ENCODE data around the gene MRPL9. TPM values are rescaled to one million over a fixed set of nuclear protein-coding genes. Genes with fewer than 3 reads are reported as not detected.

The MRPL9 gene
- total and polyA plus RNA-seq, 10 of the 15 experiments (the other 5 are each of a cell fraction or from before 2014, with no cell fraction given) = 35.7 to 161 (median 110) TPM

DNA sequence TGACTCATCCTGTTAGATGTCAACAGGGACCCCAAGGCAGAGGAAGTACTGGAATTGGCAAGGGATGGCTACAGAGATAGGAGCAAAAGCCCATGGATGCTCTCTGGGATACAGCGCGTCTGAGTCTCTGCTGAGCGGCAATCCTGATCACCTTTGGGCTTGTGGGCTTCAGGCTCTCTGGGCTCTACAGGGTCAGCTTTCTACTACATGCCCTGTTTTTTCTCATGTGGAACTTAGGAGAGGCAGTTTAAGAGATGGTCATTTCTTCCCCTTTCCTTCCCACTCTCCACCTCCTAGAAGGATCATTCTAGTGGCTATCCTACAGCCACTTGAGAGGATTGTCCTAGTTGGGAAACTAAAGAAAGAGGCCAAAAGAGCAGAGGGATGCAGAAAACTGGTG, 40.6 kb upstream of the MRPL9 start:
- SMC1A ChIA-PET (ENCODE audit: uncharacterized antibody, unreplicated experiment) = no interaction called here
- no peaks in the 10 kb centered on the region for H3K79me2 ChIP-seq (ENCODE audit: control insufficient read depth, insufficient read depth, low read length)
- H3K4me2 ChIP-seq (ENCODE audit: control insufficient read depth, insufficient read depth) = no peak overlapping the region
- BruUV-seq (replicated peaks) = no TSS peak
- ATAC-seq (no peak), FAIRE-seq (no peak), DNase-seq (ENCODE audit: low read depth, low spot score) (no peak)
- WGBS (ENCODE audit: insufficient coverage, insufficient replicate concordance, low lambda C conversion rate, missing lambda C conversion rate) = 92% methylated on average over 3 of the region's 3 CpGs
- no peak for TF ChIP-seq JUNB (IDR thresholded peaks at IDR 0.05)
- TF ChIP-seq NFIC (IDR thresholded peaks at IDR 0.05; ENCODE audit: low read depth, low read length) = no peak
- TF ChIP-seq SIN3A (IDR thresholded peaks at IDR 0.05; ENCODE audit: low read depth, low read length) = no peak
- no peak for TF ChIP-seq RB1 (IDR thresholded peaks at IDR 0.05; ENCODE audit: borderline replicate concordance)
- no peak for TF ChIP-seq ZSCAN29 (IDR thresholded peaks at IDR 0.05)
- no peak for TF ChIP-seq ZZZ3 (IDR thresholded peaks at IDR 0.05; ENCODE audit: control insufficient read depth, insufficient read length, low read depth)
- TF ChIP-seq CREB1 (IDR thresholded peaks at IDR 0.05; ENCODE audit: low read depth) = no peak
- TF ChIP-seq FOS (IDR thresholded peaks at IDR 0.05; ENCODE audit: borderline replicate concordance, extremely low read depth, insufficient read length) = no peak
- TF ChIP-seq ZNF207 (IDR thresholded peaks at IDR 0.05; ENCODE audit: borderline replicate concordance) = no peak
- no peak for TF ChIP-seq ETV6 (conservative IDR thresholded peaks at IDR 0.05 in 1 of 2, IDR thresholded peaks at IDR 0.05 in 1 of 2; ENCODE audit: borderline replicate concordance in 1 of 2, low read depth in 1 of 2)
- no peak for TF ChIP-seq SPI1 (IDR thresholded peaks at IDR 0.05; ENCODE audit: borderline replicate concordance, insufficient read depth, low read depth, low read length)
- no peak for TF ChIP-seq GABPA (IDR thresholded peaks at IDR 0.05; ENCODE audit: low read depth)
- TF ChIP-seq WRNIP1 (IDR thresholded peaks at IDR 0.05; ENCODE audit: borderline replicate concordance, low read depth, low read length) = no peak
- no peak for TF ChIP-seq ASH2L (IDR thresholded peaks at IDR 0.05; ENCODE audit: borderline replicate concordance, low read depth)
- TF ChIP-seq EED (IDR thresholded peaks at IDR 0.05; ENCODE audit: low read depth) = no peak
- TF ChIP-seq, protein P1, sequence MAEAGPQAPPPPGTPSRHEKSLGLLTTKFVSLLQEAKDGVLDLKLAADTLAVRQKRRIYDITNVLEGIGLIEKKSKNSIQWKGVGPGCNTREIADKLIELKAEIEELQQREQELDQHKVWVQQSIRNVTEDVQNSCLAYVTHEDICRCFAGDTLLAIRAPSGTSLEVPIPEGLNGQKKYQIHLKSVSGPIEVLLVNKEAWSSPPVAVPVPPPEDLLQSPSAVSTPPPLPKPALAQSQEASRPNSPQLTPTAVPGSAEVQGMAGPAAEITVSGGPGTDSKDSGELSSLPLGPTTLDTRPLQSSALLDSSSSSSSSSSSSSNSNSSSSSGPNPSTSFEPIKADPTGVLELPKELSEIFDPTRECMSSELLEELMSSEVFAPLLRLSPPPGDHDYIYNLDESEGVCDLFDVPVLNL (IDR thresholded peaks at IDR 0.05; ENCODE audit: low read depth, low read length) = no peak
- no peak for TF ChIP-seq MYB (IDR thresholded peaks at IDR 0.05; ENCODE audit: borderline replicate concordance, low read depth, low read length)
- TF ChIP-seq GATAD2B (conservative IDR thresholded peaks at IDR 0.05; ENCODE audit: low read depth) = no peak
- H2AFZ ChIP-seq (ENCODE audit: control insufficient read depth, low read depth, low read length) = no peak overlapping the region
- intact Hi-C loops (cut with micrococcal nuclease; ENCODE audit: unreplicated experiment) = no loop called here
- peaks cover 6% of the 10 kb centered on the region; the same call in 1 of the 2 replicates for H3K4me1 ChIP-seq (ENCODE audit: control insufficient read depth, insufficient read depth, low read length)
- H4K20me1 ChIP-seq (ENCODE audit: control insufficient read depth, insufficient read depth) = no peaks in the 10 kb centered on the region
- no peak overlapping the region for H3K9ac ChIP-seq (ENCODE audit: control insufficient read depth, insufficient read depth, low read length)
- RAD21 ChIA-PET (ENCODE audit: unreplicated experiment) = no interaction called here
- H3K4me3 ChIP-seq = no peak overlapping the region
- CTCF ChIA-PET = no interaction called here
- in situ Hi-C loops (cut with MboI) = no loop called here
- H3K27me3 ChIP-seq (replicated peaks in 1 of 2; ENCODE audit: control insufficient read depth in 2 of 2, insufficient read depth in 2 of 2, low read length in 1 of 2) = peaks cover 0 to 11% of the 10 kb centered on the region in 2 experiments; a peak in 3 of 4 replicates
- H3K9me3 ChIP-seq (replicated peaks; ENCODE audit: control insufficient read depth, insufficient read depth, low read length) = no peaks in the 10 kb centered on the region
- no peaks in the 10 kb centered on the region for H3K36me3 ChIP-seq (ENCODE audit: control insufficient read depth in 2 of 2, insufficient read depth in 2 of 2, low read length in 1 of 2)
- POLR2A ChIA-PET = no interaction called here
- no peak overlapping the region for H3K27ac ChIP-seq (ENCODE audit: control insufficient read depth, insufficient read depth)

All from GM12878 (cell line).